Aorta (tissue), 5 donors: ENCODE measurements around the gene SF3B2. TPM values are rescaled to one million over a fixed set of nuclear protein-coding genes. Genes with fewer than 3 reads are reported as not detected.
"Not testable (repeated sequence)": the region's sequence is repeated elsewhere in the genome, so short reads cannot be mapped to it uniquely, and the experiment has no call there.

Source experiments
- ATAC-seq: fragments of 200-7000 bp; cut with Tn5 transposase; one replicate; pipeline ENCODE4 v1.9.1; 2022; ENCODE audit warnings: moderate library complexity; ENCODE audit not compliant: low FRiP score
- DNase-seq, 2 donors: peaks; one replicate each; pipeline ENCODE4 v3.0.0-alpha.2; 2020
- H3K27ac ChIP-seq, 2 donors: one replicate each; pipeline ENCODE4 v1.5.1; 2013; ENCODE audit warnings: low read length in 2 of 2, mild to moderate bottlenecking in 2 of 2, moderate library complexity in 2 of 2, control low read depth in 1 of 2, inconsistent platforms in 1 of 2, low read depth in 1 of 2
- H3K27me3 ChIP-seq, 2 donors: one replicate each; pipeline ENCODE4 v1.6.1; 2013; ENCODE audit warnings: control low read depth in 1 of 2, low read length in 1 of 2, mild to moderate bottlenecking in 1 of 2, moderate library complexity in 1 of 2; ENCODE audit not compliant: insufficient read depth in 2 of 2, control insufficient read depth in 1 of 2
- H3K36me3 ChIP-seq, 2 donors: one replicate each; pipeline ENCODE4 v1.6.1; 2013; ENCODE audit warnings: control low read depth in 1 of 2, low read length in 1 of 2, mild to moderate bottlenecking in 1 of 2; ENCODE audit not compliant: insufficient read depth in 2 of 2, control insufficient read depth in 1 of 2
- H3K4me1 ChIP-seq, 2 donors: one replicate each; pipeline ENCODE4 v1.6.1; 2013; ENCODE audit warnings: low read length in 2 of 2, control low read depth in 1 of 2, mild to moderate bottlenecking in 1 of 2, moderate library complexity in 1 of 2; ENCODE audit not compliant: insufficient read depth in 2 of 2, control insufficient read depth in 1 of 2
- H3K4me3 ChIP-seq, 2 donors: one replicate each; pipeline ENCODE4 v1.5.1; 2013; ENCODE audit warnings: low read length in 2 of 2, control low read depth in 1 of 2, mild to moderate bottlenecking in 1 of 2
- H3K9me3 ChIP-seq: one replicate; pipeline ENCODE4 v1.6.1; 2013; ENCODE audit warnings: mild to moderate bottlenecking, low read length; ENCODE audit not compliant: control insufficient read depth
- WGBS, 2 donors: extraction: QIAGEN DNeasy Blood & Tissue Kit; methylation state at CpG; one replicate each; pipeline ENCODE4 v1.1.7; 2013; 5-methylcytosine and 5-hydroxymethylcytosine counted together
- intact Hi-C, 2 donors: fragments of 100-400 bp; cut with DNase I; formaldehyde crosslinking; loops; one replicate each; pipeline versions ENCODE4 v1.14.2 to v1.15.0; 2022
- polyA plus RNA-seq, 2 donors: library from polyadenylated mRNA; stranded (reverse); fragments of 200-250 nt; gene quantifications; one replicate each; pipeline ENCODE4 v1.2.3, GENCODE V29; 2013
- total RNA-seq, 2 donors: library from RNA; stranded (reverse); fragmentation: NEBNext Ultra II Directional; extraction: Animal tissue kit (Norgen Biotek cat#: 25700); gene quantifications; one replicate each; pipeline ENCODE4 v1.2.1, GENCODE V29; 2021
- donor health status: healthy with polysubstance abuse.
- donor health status: Bipolar disorder and iron deficiency.
- donor health status: DM: no; HTN: no; CAD: no.
- donor health status: DM: no; HTN: no; CAD: no.
- donor health status: DM: yes; HTN: yes; CAD: no.

Gene SF3B2
- total and polyA plus RNA-seq, 4 donors: 59.0 to 146 (median 134) TPM

DNA sequence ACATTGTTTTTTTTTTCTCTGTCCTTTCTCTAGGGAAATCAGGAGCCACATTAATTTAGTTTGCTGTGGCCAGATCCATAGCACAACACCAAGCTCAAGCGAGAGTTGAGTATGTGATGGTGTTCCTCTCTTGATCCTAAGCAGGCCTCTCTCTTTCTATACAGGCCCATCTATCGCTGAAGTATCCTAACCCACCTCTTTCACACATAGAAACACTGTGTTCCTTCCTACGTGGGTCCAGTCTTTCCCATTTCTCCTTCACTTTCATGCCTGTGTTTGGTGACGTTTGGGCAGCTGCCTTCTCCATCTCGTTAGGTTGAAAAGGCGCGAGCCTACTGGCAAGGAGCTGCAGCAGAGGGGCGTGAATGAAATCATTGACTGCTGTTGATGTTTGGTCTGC, 20.4 kb downstream of the SF3B2 start:
- peaks cover 0 to 5% of the 10 kb centered on the region in 2 donors for H3K36me3 ChIP-seq
- H3K4me3 ChIP-seq: no peak overlapping the region
- H3K9me3 ChIP-seq: no peaks in the 10 kb centered on the region
- no peaks in the 10 kb centered on the region for H3K27me3 ChIP-seq
- H3K4me1 ChIP-seq: peaks cover 0 to 3% of the 10 kb centered on the region in 2 donors
- H3K27ac ChIP-seq: peak overlapping the region in 1 of 2 donors; percentile 13
- DNase-seq: no peak
- 61 to 62% methylated on average over 8 of the region's 8 CpGs for WGBS, 2 donors
- no peak for ATAC-seq
- intact Hi-C loops: loop anchor here in 1 of 2 donors (10.0 kb wide), 1 partner anchor 192 kb away; the partner anchor contains the start of gene RAB1B

DNA sequence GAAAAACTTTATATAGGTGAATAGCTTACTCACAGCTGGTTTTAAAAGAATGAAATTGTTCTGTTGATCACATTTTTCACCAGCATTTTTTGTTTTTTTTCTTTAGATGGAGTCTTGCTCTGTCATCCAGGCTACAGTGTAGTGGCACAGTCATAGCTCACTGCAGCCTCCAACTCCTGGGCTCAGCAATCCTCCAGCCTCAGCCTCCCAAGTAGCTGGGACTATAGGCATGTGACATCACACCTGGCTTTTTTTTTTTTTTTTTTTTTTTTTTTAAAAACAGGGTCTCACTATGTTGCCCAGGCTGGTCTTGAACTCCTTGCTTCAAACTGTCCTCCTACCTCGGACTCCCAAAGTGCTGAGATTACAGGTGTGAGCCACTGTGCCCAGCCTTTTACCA, 21.5 kb downstream of the SF3B2 start:
- intact Hi-C loops: loop anchor here in 1 of 2 donors (10.0 kb wide), 1 partner anchor 191 kb away; the partner anchor contains the start of gene RAB1B
- no peaks in the 10 kb centered on the region for H3K27me3 ChIP-seq
- H3K9me3 ChIP-seq: no peaks in the 10 kb centered on the region
- H3K4me3 ChIP-seq: no peak overlapping the region
- peaks cover 0 to 3% of the 10 kb centered on the region in 2 donors for H3K4me1 ChIP-seq
- no peak overlapping the region for H3K27ac ChIP-seq
- ATAC-seq (no peak), DNase-seq (no peak)
- peaks cover 0 to 2% of the 10 kb centered on the region in 2 donors for H3K36me3 ChIP-seq
- WGBS, 2 donors: 89 to 96% methylated on average over 1 of the region's 1 CpG

DNA sequence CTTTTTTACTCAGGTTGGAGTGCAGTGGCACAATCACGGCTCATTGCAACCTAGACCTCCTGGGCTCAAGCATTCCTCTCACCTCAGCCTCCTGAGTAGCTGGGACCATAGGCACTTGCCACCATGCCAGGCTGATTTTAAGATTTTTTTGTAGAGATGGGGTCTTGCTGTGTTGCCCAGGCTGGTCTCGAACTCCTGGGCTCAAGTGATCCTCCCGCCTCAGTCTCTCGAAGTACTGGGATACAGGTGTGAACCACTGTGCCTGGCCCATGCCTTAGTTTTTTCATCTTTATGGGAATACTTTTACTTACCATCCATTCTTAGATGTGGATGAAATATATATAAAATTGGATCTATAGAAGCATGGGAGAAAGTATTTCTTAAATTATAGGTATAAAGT, 23.1 kb downstream of the SF3B2 start:
- Histone ChIP-seq H3K4me1 (peaks cover 0 to 3% of the 10 kb centered on the region in 2 donors), H3K4me3 (no peak overlapping the region), H3K9me3 (no peaks in the 10 kb centered on the region), H3K36me3 (peaks cover 0 to 2% of the 10 kb centered on the region in 2 donors), H3K27ac (no peak overlapping the region), H3K27me3 (no peaks in the 10 kb centered on the region)
- 96 to 97% methylated on average over 4 of the region's 4 CpGs for WGBS, 2 donors
- no peak for DNase-seq
- ATAC-seq: no peak
- intact Hi-C loops: loop anchor here in 1 of 2 donors (10.0 kb wide), 1 partner anchor 190 kb away; the partner anchor contains the start of gene RAB1B

DNA sequence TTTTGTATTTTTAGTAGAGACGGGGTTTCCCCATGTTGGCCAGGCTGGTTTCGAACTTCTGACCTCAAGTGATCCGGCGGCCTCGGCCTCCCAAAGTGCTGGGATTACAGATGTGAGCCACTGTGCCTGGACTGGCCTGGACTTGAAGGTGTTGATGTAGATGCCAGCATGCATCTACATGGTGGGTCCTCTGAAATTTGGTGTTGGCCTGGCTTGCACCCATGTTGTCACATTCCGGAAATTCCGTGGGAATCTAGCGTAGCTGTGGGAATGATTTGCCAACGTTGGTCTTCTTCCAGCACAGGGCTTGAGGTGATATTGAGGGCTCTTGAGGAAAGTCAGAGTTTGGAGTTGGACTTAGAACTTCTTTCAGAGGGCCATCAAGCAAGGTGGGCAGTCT, 24.4 kb downstream of the SF3B2 start:
- intact Hi-C loops: loop anchor here in 1 of 2 donors (10.0 kb wide), 1 partner anchor 188 kb away; the partner anchor contains the start of gene RAB1B
- WGBS, 2 donors: 33% methylated on average over 9 of the region's 9 CpGs
- peaks cover 0 to 2% of the 10 kb centered on the region in 2 donors for H3K36me3 ChIP-seq
- peak overlapping the region in 1 of 2 donors; percentile 38 for H3K27ac ChIP-seq
- no peaks in the 10 kb centered on the region for H3K9me3 ChIP-seq
- no peak for DNase-seq
- H3K4me3 ChIP-seq: no peak overlapping the region
- peaks cover 3 to 4% of the 10 kb centered on the region in 2 donors for H3K4me1 ChIP-seq
- H3K27me3 ChIP-seq: no peaks in the 10 kb centered on the region
- no peak for ATAC-seq

DNA sequence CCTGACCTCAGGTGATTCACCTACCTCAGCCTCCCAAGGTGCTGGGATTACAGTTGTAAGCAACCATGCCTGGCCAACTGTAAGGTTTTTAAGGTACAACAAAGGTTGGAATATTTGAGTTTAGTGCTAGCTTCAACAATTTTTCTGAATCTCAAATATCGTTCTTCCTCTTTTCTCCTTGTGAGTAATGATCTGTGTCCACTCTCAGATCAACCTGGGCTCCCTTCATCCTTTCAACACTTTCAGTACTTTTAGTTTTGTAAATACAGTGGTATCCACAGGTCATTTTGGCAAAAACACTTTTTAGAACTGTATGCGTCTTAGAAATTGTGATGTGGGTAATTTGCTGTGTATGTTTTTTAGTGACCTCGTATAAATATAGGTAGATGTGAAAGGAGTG, 25.8 kb downstream of the SF3B2 start:
- 83 to 84% methylated on average over 3 of the region's 3 CpGs for whole genome bisulfite sequencing, 2 donors
- Histone ChIP-seq H3K27me3 (no peaks in the 10 kb centered on the region), H3K4me3 (no peak overlapping the region), H3K27ac (no peak overlapping the region), H3K36me3 (peaks cover 0 to 2% of the 10 kb centered on the region in 2 donors), H3K9me3 (no peaks in the 10 kb centered on the region), H3K4me1 (peaks cover 4 to 5% of the 10 kb centered on the region in 2 donors)
- intact Hi-C loops: loop anchor here in 1 of 2 donors (10.0 kb wide), 1 partner anchor 187 kb away; the partner anchor contains the start of gene RAB1B
- ATAC-seq (no peak), DNase-seq (no peak)

DNA sequence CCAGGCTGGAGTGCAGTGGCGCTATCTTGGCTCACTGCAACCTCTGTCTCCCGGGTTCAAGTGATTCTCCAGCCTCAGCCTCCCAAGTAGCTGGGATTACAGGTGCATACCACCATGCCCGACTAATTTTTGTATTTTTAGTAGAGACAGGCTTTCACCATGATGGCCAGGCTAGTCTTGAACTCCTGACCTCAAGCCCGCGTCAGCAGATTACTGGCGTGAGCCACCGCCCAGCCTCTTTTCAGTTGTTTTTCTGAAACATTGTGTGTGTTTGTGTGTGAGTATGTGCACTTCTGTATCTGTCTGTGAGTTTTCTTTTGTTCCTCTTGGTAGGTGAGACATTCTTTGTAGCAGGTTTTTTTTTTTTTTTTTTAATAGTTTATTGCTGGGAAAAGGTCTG, 26.8 kb downstream of the SF3B2 start:
- 84 to 85% methylated on average over 7 of the region's 7 CpGs for WGBS, 2 donors
- not testable (repeated sequence) for H3K36me3 ChIP-seq, H3K27ac ChIP-seq, H3K27me3 ChIP-seq, H3K4me3 ChIP-seq, ATAC-seq, H3K9me3 ChIP-seq, DNase-seq
- intact Hi-C loops: loop anchor here in 1 of 2 donors (10.0 kb wide), 1 partner anchor 186 kb away; the partner anchor contains the start of gene RAB1B
- peaks cover 7 to 10% of the 10 kb centered on the region in 2 donors for H3K4me1 ChIP-seq

DNA sequence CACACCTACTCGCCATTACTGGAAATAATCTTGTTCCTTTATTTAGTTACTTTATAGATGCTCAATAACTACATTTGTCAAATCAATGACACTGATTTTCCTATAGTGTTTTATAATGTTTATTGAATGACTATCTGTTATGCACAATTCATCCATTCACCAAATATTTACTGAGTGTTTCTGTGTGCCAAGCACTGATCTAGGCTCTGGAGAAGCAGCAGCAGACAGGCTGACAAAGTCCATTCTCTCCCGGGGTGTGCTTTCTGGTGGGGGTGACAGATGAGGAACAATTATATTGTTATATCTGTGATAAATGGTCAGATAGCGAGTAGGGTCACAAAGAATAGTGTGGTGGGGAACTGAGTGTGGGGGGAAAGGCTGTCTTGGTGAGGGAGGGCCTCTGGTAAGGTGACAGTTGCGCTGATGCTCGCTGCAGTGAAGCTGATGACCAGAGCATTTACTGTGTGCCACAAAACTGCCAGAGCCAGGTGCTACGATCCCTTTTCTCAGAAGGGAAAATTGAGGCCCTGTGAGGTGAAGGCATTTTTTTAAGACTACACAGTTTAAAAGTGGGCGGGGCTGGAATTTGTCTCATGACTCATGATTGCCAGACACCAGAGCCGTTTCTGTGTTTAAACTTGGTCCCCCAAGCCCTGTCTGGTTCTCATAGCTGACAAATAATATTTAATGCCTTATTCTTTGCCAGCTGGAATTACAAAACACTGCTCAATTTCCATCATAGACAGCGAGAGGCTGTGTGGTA, 28.1 kb downstream of the SF3B2 start:
- Histone ChIP-seq H3K27me3 (no peaks in the 10 kb centered on the region), H3K9me3 (no peaks in the 10 kb centered on the region), H3K36me3 (no peaks in the 10 kb centered on the region), H3K4me1 (peaks cover 7 to 12% of the 10 kb centered on the region in 2 donors), H3K4me3 (no peak overlapping the region), H3K27ac (peak overlapping the region in 1 of 2 donors; percentile 55)
- DNase-seq: peak; percentile 76 to 83
- WGBS, 2 donors: 50 to 52% methylated on average over 9 of the region's 9 CpGs
- intact Hi-C loops: no loop called here
- ATAC-seq: peak; percentile 80

DNA sequence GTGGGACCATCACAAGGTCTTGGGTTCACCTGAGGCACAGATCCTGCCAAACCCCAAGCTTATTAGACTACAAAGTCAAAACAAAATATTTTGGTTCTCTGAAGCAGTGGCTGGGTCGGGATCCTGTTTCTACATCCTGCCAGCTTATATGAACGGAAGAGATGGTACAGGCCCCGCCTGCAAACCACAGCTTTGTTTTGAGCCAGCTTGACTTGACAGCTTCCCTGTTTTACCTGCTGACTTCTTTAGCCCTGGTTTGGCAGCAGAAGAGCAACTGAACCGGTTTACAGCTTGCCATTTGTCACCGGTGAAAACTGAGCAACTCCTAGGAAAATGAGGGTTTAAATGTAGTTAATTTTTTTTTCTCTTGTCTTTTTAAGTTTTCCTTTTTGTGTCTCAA, 29.3 kb downstream of the SF3B2 start:
- Histone ChIP-seq H3K4me3 (no peak overlapping the region), H3K4me1 (peaks cover 5 to 12% of the 10 kb centered on the region in 2 donors), H3K9me3 (no peaks in the 10 kb centered on the region), H3K27ac (peak overlapping the region in 1 of 2 donors; percentile 29), H3K36me3 (no peaks in the 10 kb centered on the region), H3K27me3 (no peaks in the 10 kb centered on the region)
- intact Hi-C loops: no loop called here
- 20 to 22% methylated on average over 5 of the region's 5 CpGs for WGBS, 2 donors
- ATAC-seq (no peak), DNase-seq (peak in 1 of 2 donors; percentile 77)
